GM12878 (cell line): Measurements from ENCODE around the gene TFDP1.

Source experiments
- CHD2 ChIP-seq: IDR thresholded peaks from 2 replicates; pipeline ENCODE4 v1.6.1; 2011; ENCODE audit warnings: low read depth, low read length, improper control_type of control experiment, borderline replicate concordance
- CTCF ChIP-seq, 3 experiments: IDR thresholded peaks in 2 of 3; conservative IDR thresholded peaks in 1 of 3; 2 replicates each; pipeline ENCODE4 v1.5.1; 2011; ENCODE audit warnings: low read depth in 3 of 3, low read length in 3 of 3, mild to moderate bottlenecking in 3 of 3, control low read depth in 2 of 3, moderate library complexity in 2 of 3, inconsistent platforms in 1 of 3, mixed read lengths in 1 of 3; ENCODE audit not compliant: control insufficient read depth in 2 of 3, insufficient read depth in 1 of 3; ENCODE audit errors: extremely low read depth in 1 of 3
- ELK1 ChIP-seq: IDR thresholded peaks from 2 replicates; pipeline ENCODE4 v1.6.1; 2012; ENCODE audit warnings: low read depth, low read length, improper control_type of control experiment
- MAX ChIP-seq: IDR thresholded peaks from 2 replicates; pipeline ENCODE4 v1.6.1; 2012; ENCODE audit warnings: low read depth, low read length, improper control_type of control experiment
- POU2F2 ChIP-seq: IDR thresholded peaks from 3 replicates; pipeline ENCODE4 v1.6.1; 2011; ENCODE audit warnings: low read depth, mild to moderate bottlenecking, low read length, borderline replicate concordance
- REST ChIP-seq: IDR thresholded peaks from 2 replicates; pipeline ENCODE4 v1.6.1; 2012; ENCODE audit warnings: mild to moderate bottlenecking, low read depth, low read length
- RFX5 ChIP-seq: IDR thresholded peaks from 2 replicates; pipeline ENCODE4 v1.6.1; 2011; ENCODE audit warnings: low read depth, low read length, improper control_type of control experiment
- ZBTB4 ChIP-seq: fragments of 450-650 bp; formaldehyde crosslinking; IDR thresholded peaks from 2 replicates; pipeline ENCODE4 v1.4.0; 2022; ENCODE audit warnings: mild to moderate bottlenecking, moderate library complexity

GRCh38 chr13:113642563-113642962, 58.0 kb downstream of the TFDP1 start:
- TF ChIP-seq ZBTB4 (CRISPR knock-in tag) (no peak), RFX5 (no peak), ELK1 (no peak), POU2F2 (no peak), MAX (no peak), CTCF (IDR thresholded peaks at IDR 0.05 in 2 of 3, conservative IDR thresholded peaks at IDR 0.05 in 1 of 3; ENCODE audit: control insufficient read depth in 2 of 3, extremely low read depth in 1 of 3, insufficient read depth in 1 of 3, low read depth in 3 of 3, low read length in 3 of 3) (no peak), CHD2 (no peak), REST (no peak)
